Measurements from ENCODE around the gene LANCL2. TPM values are rescaled to one million over a fixed set of nuclear protein-coding genes. Genes with fewer than 3 reads are reported as not detected.

LANCL2 gene
- total and polyA plus RNA-seq, 9 of the 15 experiments (the other 6 are each of a cell fraction or from before 2014, with no cell fraction given), result 5.3 to 18.5 (median 13.5) TPM

- 49% methylated on average over 28 of the region's 47 CpGs for WGBS (ENCODE audit: insufficient coverage, low coverage, missing lambda C conversion rate)
- Histone ChIP-seq H2AFZ (ENCODE audit: low read depth, low read length) (peak overlapping the region; percentile 78; the same call in 1 of the 2 replicates), H4K20me1 (replicated peaks; ENCODE audit: control insufficient read depth, insufficient read depth, low read length) (no peaks in the 10 kb centered on the region), H3K36me3 (ENCODE audit: control insufficient read depth, insufficient read depth, low read length) (no peaks in the 10 kb centered on the region), H3K9me3 (replicated peaks; ENCODE audit: control insufficient read depth, insufficient read depth, low read depth, low read length) (no peaks in the 10 kb centered on the region), H3K9ac (ENCODE audit: insufficient read depth in 1 of 2, low read depth in 2 of 2, low read length in 2 of 2) (no peak overlapping the region), H3K79me2 (ENCODE audit: control insufficient read depth, insufficient read depth, low read length) (no peaks in the 10 kb centered on the region), H3K4me1 (replicated peaks in 1 of 2; ENCODE audit: control insufficient read depth in 2 of 2, insufficient read depth in 2 of 2, low read length in 2 of 2) (peaks cover 9 to 27% of the 10 kb centered on the region in 2 experiments; a peak in 3 of 5 replicates), H3K4me2 (ENCODE audit: insufficient read depth, low read length) (no peak overlapping the region), H3K27me3 (ENCODE audit: control insufficient read depth in 2 of 2, insufficient read depth in 2 of 2, low read length in 2 of 2) (peaks cover 0 to 5% of the 10 kb centered on the region in 2 experiments; a peak in 1 of 5 replicates), H3K27ac (ENCODE audit: extremely low read depth, low read depth, low read length) (no peak overlapping the region), H3K4me3 (no peak overlapping the region), H3K9me1 (ENCODE audit: control insufficient read depth, insufficient read depth, low read length) (no peaks in the 10 kb centered on the region)
- DNase-seq (ENCODE audit: extremely low read depth in 1 of 4, low spot score in 3 of 4) (no peak), ATAC-seq (peak; percentile 39; the same call in 2 of the 3 replicates), FAIRE-seq (no peak)
- in situ Hi-C loops (cut with MboI) (no loop called here), intact Hi-C loops (cut with micrococcal nuclease) (no loop called here)
- ChIA-PET CTCF (ENCODE audit: low intra/inter-chr PET ratio) (no interaction called here), POLR2A (interaction anchor here (0.5 to 0.9 kb wide), 4 partner anchors 14 to 24 kb away, joined by 3 read pairs; no protein-coding TSS in a partner anchor)
- no TSS peak for BruUV-seq (replicated peaks)
- peak; percentile 86 for TF ChIP-seq ZBTB33 (CRISPR knock-in tag; IDR thresholded peaks at IDR 0.05)
- TF ChIP-seq THRB (CRISPR knock-in tag; conservative IDR thresholded peaks at IDR 0.05), result no peak
Measured at GRCh38 chr7:55343860-55344606, 21.1 kb upstream of the LANCL2 start.
